BJ (cell line): ENCODE data around the gene GNB5. TPM values are rescaled to one million over a fixed set of nuclear protein-coding genes. Genes with fewer than 3 reads are reported as not detected.

Experiments used
- CTCF ChIA-PET: fragments of 350-600 bp; formaldehyde crosslinking; extraction: SDS; loops from one replicate; lab custom pipeline; 2021; ENCODE audit warnings: antibody characterized with exemption, inconsistent platforms; lab: Yijun Ruan, JAX
- POLR2A ChIA-PET: fragments of 300-600 bp; sonication (Branson Sonifier 250); formaldehyde crosslinking; extraction: SDS; loops from one replicate; lab custom pipeline; 2021; ENCODE audit warnings: antibody characterized with exemption; lab: Charles Lee
- DNase-seq: peaks from one replicate; pipeline ENCODE4 v3.0.0-alpha.2; 2011; ENCODE audit warnings: low read depth
- H3K27me3 ChIP-seq: 2 replicates; pipeline ENCODE4 v1.6.0; 2011; ENCODE audit warnings: low read length; ENCODE audit not compliant: control insufficient read depth, insufficient read depth
- H3K36me3 ChIP-seq: 2 replicates; pipeline ENCODE4 v1.5.1; 2011; ENCODE audit warnings: low read length; ENCODE audit not compliant: control insufficient read depth, insufficient read depth
- H3K4me3 ChIP-seq: 2 replicates; pipeline ENCODE4 v1.5.1; 2011; ENCODE audit warnings: low read depth, mild to moderate bottlenecking, control low read depth, low read length
- polyA plus RNA-seq: library from polyadenylated mRNA; depleted of rRNA; stranded (reverse); fragments of >200 nt; gene quantifications from 2 replicates; pipeline ENCODE4 v1.2.3, GENCODE V29; 2011
- TF ChIP-seq, protein P1 (sequence below): IDR thresholded peaks from 2 replicates; pipeline ENCODE4 v1.5.1; 2011; ENCODE audit warnings: low read depth, mild to moderate bottlenecking, control low read depth, inconsistent platforms, low read length, moderate library complexity; ENCODE audit not compliant: insufficient read depth

The GNB5 gene
- polyA plus RNA-seq, 1 experiment, result 63.0 TPM

DNA sequence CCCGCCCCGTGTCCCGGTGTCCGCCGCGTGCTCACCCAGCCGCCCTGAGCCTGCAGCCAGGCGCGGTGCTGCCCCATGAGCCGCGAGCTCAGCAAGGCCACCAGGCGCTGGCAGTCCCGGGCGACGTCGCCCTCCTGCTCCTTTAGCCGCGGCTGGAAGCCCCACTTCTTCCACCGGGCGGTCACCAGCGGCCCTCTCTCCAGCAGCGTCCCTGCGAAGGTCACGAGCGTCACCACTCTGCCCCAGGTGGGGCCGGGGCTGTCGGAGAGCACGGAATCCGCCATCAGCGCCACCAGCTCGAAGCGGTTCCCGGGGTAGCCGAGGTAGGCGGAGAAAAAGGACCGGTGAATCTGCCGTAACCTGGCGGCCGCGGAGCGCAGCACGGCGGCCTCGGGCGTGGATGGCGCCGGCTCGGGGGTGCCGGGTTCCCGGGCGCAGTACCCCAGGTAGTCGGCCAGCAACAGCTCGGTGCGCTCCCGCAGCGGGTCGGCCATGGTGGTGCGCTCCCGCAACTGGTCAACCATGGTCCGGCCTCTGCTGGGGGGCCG lies 78.9 kb downstream of the GNB5 start:
- TF ChIP-seq, protein P1, sequence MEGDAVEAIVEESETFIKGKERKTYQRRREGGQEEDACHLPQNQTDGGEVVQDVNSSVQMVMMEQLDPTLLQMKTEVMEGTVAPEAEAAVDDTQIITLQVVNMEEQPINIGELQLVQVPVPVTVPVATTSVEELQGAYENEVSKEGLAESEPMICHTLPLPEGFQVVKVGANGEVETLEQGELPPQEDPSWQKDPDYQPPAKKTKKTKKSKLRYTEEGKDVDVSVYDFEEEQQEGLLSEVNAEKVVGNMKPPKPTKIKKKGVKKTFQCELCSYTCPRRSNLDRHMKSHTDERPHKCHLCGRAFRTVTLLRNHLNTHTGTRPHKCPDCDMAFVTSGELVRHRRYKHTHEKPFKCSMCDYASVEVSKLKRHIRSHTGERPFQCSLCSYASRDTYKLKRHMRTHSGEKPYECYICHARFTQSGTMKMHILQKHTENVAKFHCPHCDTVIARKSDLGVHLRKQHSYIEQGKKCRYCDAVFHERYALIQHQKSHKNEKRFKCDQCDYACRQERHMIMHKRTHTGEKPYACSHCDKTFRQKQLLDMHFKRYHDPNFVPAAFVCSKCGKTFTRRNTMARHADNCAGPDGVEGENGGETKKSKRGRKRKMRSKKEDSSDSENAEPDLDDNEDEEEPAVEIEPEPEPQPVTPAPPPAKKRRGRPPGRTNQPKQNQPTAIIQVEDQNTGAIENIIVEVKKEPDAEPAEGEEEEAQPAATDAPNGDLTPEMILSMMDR, result no peak
- no peaks in the 10 kb centered on the region for H3K36me3 ChIP-seq
- POLR2A ChIA-PET, result no interaction called here
- CTCF ChIA-PET, result interaction anchor here (1.6 to 1.7 kb wide), 2 partner anchors 28 to 33 kb away, joined by 3 to 5 read pairs; no protein-coding TSS in a partner anchor
- H3K27me3 ChIP-seq, result peaks cover 2% of the 10 kb centered on the region
- no peak for DNase-seq
- peak overlapping the region; percentile 25 for H3K4me3 ChIP-seq

DNA sequence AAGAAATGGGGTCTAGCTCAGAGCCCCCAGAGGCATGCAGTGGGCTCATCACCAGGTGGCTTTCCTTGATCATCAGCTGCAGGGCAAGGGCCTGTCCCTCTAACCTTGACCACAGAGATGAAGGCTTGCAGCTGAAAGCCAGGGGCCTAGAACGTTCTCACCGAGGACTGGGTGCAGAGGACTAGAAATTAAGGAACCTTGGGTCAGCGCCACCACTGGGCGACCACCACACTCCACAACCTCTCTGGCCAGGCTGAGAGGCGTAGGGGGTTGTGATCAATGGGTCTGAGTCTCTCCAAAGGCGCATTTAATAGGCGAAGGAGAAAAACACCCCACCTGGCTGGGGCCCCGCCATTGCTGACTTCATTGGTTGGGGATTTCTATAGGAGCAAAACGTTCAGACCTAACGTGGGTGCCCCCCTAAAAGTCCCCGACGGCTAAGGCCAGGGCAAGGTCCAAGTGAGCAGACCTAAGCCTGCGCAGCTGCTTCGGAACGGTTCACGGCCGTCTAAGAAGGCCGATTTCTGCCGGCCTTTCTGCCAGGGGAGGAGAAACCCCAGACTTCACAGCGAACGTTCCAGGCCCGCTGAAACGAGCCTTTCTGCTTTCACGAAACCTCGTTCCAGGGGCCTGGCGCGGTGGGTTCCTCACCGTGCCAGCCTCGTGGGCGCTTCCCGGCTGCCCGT lies 79.5 kb downstream of the GNB5 start:
- Histone ChIP-seq H3K27me3 (peaks cover 2% of the 10 kb centered on the region), H3K4me3 (peak overlapping the region; percentile 25), H3K36me3 (no peaks in the 10 kb centered on the region)
- no peak for DNase-seq
- TF ChIP-seq, protein P1, result no peak
- ChIA-PET POLR2A (no interaction called here), CTCF (interaction anchor here (1.6 to 1.7 kb wide), 2 partner anchors 29 to 33 kb away, joined by 3 to 5 read pairs; no protein-coding TSS in a partner anchor)

DNA sequence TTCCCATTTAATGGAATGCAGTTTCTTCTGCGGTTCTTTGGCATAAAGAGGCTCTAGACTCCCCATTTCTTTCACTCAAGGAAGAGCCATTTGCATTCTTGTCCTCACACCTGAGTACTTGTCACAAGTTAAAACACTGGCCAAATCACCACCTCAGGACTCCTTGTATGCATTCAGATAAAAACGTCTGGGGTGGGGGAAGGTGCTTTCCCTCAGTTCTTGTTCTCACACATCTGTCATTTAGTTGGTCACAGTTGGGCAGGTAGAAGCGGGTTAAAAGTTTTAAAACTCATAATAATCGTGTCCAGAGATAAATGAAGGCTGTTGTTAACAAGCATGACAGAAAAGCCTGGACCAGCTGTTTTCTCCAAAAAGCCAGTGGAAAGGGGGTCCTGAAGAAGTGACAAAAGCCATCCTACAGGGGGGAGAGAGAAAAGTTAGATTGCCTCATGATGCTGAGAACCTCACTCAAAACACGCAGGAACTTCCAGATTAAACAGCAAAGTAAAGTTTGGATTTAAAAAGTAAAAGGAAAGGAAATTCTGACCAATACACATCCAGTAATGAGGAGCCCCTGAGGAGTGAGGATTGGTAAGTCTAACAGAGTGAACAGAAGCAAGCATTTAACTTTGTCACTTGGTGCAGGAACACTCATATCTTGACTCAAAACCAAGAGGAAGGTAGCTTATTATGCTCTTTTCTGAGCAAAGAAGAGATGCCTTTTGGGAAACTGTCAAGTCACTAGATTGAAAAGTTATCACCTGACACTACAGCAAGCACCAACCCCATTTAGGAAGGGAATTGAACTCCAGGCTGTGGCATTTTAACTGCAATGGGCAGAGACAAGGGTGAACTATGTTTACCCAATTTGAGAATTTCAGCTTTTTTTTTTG lies 81.4 kb downstream of the GNB5 start:
- POLR2A ChIA-PET, result no interaction called here
- H3K36me3 ChIP-seq, result no peaks in the 10 kb centered on the region
- no peak overlapping the region for H3K4me3 ChIP-seq
- CTCF ChIA-PET, result interaction anchor here (2.4 kb wide), 1 partner anchor 30 kb away, joined by 7 read pairs; no protein-coding TSS in a partner anchor
- peaks cover 2% of the 10 kb centered on the region for H3K27me3 ChIP-seq
- DNase-seq, result no peak
- TF ChIP-seq, protein P1, result no peak

DNA sequence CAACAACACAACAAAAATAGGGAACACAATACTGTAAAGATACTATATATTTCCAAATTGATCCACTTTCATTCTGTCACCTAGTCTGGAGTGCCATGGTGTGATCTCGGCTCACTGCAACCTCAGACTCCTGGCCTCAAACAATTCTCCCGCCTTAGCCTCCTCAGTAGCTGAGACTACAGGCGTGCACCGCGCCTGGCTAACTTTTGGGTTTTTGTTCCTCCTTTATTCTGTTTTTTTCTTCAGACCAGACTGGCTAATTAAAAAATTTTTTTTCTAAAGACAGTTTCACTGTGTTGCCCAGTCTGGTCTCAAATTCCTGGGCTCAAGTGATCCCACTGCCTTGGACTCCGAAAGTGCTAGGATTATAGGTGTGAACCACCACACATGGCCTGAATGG lies 84.0 kb downstream of the GNB5 start:
- H3K36me3 ChIP-seq, result no peaks in the 10 kb centered on the region
- TF ChIP-seq, protein P1, result no peak
- DNase-seq, result no peak
- CTCF ChIA-PET, result interaction anchor here (1.0 kb wide), 1 partner anchor 136 kb away, joined by 3 read pairs; the partner anchor contains the start of gene LEO1
- no peak overlapping the region for H3K4me3 ChIP-seq
- POLR2A ChIA-PET, result no interaction called here
- peaks cover 2% of the 10 kb centered on the region for H3K27me3 ChIP-seq

DNA sequence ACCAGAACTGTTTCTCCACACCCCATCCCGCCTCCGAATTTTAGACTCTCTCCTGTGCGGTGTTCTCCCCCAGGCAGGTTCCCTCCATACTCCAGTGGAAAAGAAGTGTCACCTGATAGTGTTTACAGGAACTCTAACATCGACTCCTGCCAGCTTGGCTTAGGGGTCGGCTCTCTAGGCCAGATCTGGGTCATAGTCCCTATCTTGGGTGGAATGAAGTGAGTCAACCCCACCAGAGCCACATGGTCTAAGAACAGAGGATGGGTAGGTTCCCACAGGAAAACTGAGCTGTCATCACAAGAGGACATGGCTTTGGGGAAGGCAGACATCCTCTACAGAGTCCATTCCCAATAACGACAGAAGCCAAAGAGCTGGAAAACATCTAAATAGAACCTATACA lies 84.6 kb downstream of the GNB5 start:
- CTCF ChIA-PET, result interaction anchor here (1.0 to 1.4 kb wide), 2 partner anchors 9 to 135 kb away, joined by 3 read pairs; partner anchors contain the start of gene LEO1

More for the DNA sequence above, 84.6 kb downstream of the GNB5 start:
- H3K27me3 ChIP-seq, result no peaks in the 10 kb centered on the region
- POLR2A ChIA-PET, result no interaction called here
- no peak for DNase-seq
- H3K4me3 ChIP-seq, result no peak overlapping the region
- no peaks in the 10 kb centered on the region for H3K36me3 ChIP-seq
- TF ChIP-seq, protein P1, result no peak
